Measurements from ENCODE around the gene TMEM44.

DNA sequence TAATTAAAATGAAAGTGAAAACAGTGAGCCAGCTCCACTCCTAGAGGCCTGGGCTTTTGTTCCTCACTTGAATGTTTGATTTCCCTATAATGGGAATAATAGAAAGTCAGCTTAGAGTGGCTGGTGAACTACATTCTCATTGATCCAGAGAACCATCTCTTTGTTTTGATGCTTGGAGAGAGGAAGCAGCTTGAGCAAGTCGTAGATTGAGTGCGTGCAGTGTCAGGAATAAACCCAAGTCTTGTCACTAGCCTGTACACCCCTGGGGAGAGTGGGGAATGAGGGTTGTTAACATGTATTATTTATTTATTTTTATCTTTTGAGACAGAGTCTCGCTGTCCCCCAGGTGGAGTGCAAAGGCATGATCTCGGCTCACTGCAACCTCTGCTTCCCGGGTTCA, 39.7 kb upstream of the TMEM44 start:
- TF ChIP-seq, protein P1, sequence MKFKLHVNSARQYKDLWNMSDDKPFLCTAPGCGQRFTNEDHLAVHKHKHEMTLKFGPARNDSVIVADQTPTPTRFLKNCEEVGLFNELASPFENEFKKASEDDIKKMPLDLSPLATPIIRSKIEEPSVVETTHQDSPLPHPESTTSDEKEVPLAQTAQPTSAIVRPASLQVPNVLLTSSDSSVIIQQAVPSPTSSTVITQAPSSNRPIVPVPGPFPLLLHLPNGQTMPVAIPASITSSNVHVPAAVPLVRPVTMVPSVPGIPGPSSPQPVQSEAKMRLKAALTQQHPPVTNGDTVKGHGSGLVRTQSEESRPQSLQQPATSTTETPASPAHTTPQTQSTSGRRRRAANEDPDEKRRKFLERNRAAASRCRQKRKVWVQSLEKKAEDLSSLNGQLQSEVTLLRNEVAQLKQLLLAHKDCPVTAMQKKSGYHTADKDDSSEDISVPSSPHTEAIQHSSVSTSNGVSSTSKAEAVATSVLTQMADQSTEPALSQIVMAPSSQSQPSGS (CRISPR knock-in tag; IDR thresholded peaks at IDR 0.05; ENCODE audit: borderline replicate concordance, low read depth): no peak
- TF ChIP-seq, protein P2, sequence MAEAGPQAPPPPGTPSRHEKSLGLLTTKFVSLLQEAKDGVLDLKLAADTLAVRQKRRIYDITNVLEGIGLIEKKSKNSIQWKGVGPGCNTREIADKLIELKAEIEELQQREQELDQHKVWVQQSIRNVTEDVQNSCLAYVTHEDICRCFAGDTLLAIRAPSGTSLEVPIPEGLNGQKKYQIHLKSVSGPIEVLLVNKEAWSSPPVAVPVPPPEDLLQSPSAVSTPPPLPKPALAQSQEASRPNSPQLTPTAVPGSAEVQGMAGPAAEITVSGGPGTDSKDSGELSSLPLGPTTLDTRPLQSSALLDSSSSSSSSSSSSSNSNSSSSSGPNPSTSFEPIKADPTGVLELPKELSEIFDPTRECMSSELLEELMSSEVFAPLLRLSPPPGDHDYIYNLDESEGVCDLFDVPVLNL (CRISPR knock-in tag; IDR thresholded peaks at IDR 0.05; ENCODE audit: borderline replicate concordance, low read depth): no peak
- TF ChIP-seq CREM (CRISPR knock-in tag; IDR thresholded peaks at IDR 0.05): no peak
- TF ChIP-seq SMAD4 (CRISPR knock-in tag; IDR thresholded peaks at IDR 0.05): no peak
- TF ChIP-seq TEAD4 (CRISPR knock-in tag; IDR thresholded peaks at IDR 0.05): no peak

Measured in WTC11 (cell line).